H9 (cell line): ENCODE results near the gene TCEAL7. TPM values are rescaled to one million over a fixed set of nuclear protein-coding genes. Genes with fewer than 3 reads are reported as not detected.
A peak's percentile ranks its signal among the peaks of the same experiment; 100 is the strongest.

ENCODE experiments used
- DNase-seq: peaks from one replicate; pipeline ENCODE4 v3.0.0-alpha.2; 2017
- H2AFZ ChIP-seq: one replicate; pipeline ENCODE4 v1.6.1; 2013; ENCODE audit warnings: mild to moderate bottlenecking, low read length, control low read depth, moderate library complexity
- H2AK5ac ChIP-seq: 2 replicates; pipeline ENCODE4 v1.6.1; 2013; ENCODE audit warnings: low read length, control low read depth, mixed read lengths; ENCODE audit not compliant: insufficient read length
- H2BK120ac ChIP-seq: one replicate; pipeline ENCODE4 v1.6.1; 2013; ENCODE audit warnings: low read depth, mild to moderate bottlenecking, low read length, control low read depth, inconsistent platforms; ENCODE audit not compliant: poor library complexity, severe bottlenecking
- H2BK12ac ChIP-seq: 2 replicates; pipeline ENCODE4 v1.6.1; 2013; ENCODE audit warnings: low read length, control low read depth, mixed read lengths, low read depth; ENCODE audit not compliant: insufficient read length
- H2BK15ac ChIP-seq: 2 replicates; pipeline ENCODE4 v1.6.1; 2013; ENCODE audit warnings: low read depth, low read length, control low read depth
- H2BK20ac ChIP-seq: one replicate; pipeline ENCODE4 v1.6.1; 2013; ENCODE audit warnings: low read depth, mild to moderate bottlenecking, low read length, control low read depth, inconsistent platforms; ENCODE audit not compliant: poor library complexity, severe bottlenecking
- H2BK5ac ChIP-seq: 2 replicates; pipeline ENCODE4 v1.6.1; 2013; ENCODE audit warnings: low read length, control low read depth, mixed read lengths; ENCODE audit not compliant: insufficient read length
- H3K14ac ChIP-seq: 2 replicates; pipeline ENCODE4 v1.6.1; 2013; ENCODE audit warnings: low read length, control low read depth; ENCODE audit not compliant: insufficient read depth
- H3K18ac ChIP-seq: 2 replicates; pipeline ENCODE4 v1.6.1; 2013; ENCODE audit warnings: low read depth, mild to moderate bottlenecking, mixed read lengths, low read length, control low read depth; ENCODE audit not compliant: insufficient read length
- H3K23ac ChIP-seq: 2 replicates; pipeline ENCODE4 v1.6.1; 2013; ENCODE audit warnings: low read length, control low read depth, mixed read lengths, low read depth; ENCODE audit not compliant: insufficient read length
- H3K23me2 ChIP-seq: 2 replicates; pipeline ENCODE4 v1.6.1; 2013; ENCODE audit warnings: low read depth, mild to moderate bottlenecking, mixed read lengths, low read length, control low read depth; ENCODE audit not compliant: insufficient read length, poor library complexity, severe bottlenecking
- H3K27ac ChIP-seq: 2 replicates; pipeline ENCODE4 v1.5.1; 2013; ENCODE audit warnings: low read length, control low read depth, mixed read lengths, low read depth; ENCODE audit not compliant: insufficient read length
- H3K27me3 ChIP-seq: 2 replicates; pipeline ENCODE4 v1.6.1; 2013; ENCODE audit warnings: low read length, control low read depth, inconsistent platforms; ENCODE audit not compliant: insufficient read depth
- H3K4ac ChIP-seq: 2 replicates; pipeline ENCODE4 v1.6.1; 2013; ENCODE audit warnings: low read depth, mild to moderate bottlenecking, control low read depth, inconsistent platforms, low read length, moderate library complexity
- H3K4me1 ChIP-seq: 2 replicates; pipeline ENCODE4 v1.6.1; 2013; ENCODE audit warnings: low read length, control low read depth, inconsistent platforms; ENCODE audit not compliant: insufficient read depth
- H3K4me2 ChIP-seq: 2 replicates; pipeline ENCODE4 v1.6.1; 2013; ENCODE audit warnings: low read length, control low read depth, mixed read lengths; ENCODE audit not compliant: insufficient read length, insufficient read depth
- H3K56ac ChIP-seq: 2 replicates; pipeline ENCODE4 v1.6.1; 2013; ENCODE audit warnings: low read depth, mild to moderate bottlenecking, mixed read lengths, low read length, control low read depth; ENCODE audit not compliant: insufficient read length
- H3K79me1 ChIP-seq: 2 replicates; pipeline ENCODE4 v1.6.1; 2013; ENCODE audit warnings: low read depth, mild to moderate bottlenecking, moderate library complexity, low read length, control low read depth, inconsistent platforms; ENCODE audit not compliant: insufficient read depth, poor library complexity, severe bottlenecking
- H3K79me2 ChIP-seq: 2 replicates; pipeline ENCODE4 v1.6.1; 2013; ENCODE audit warnings: low read length, control low read depth, inconsistent platforms; ENCODE audit not compliant: insufficient read depth
- H3K9ac ChIP-seq: 2 replicates; pipeline ENCODE4 v1.6.1; 2013; ENCODE audit warnings: low read length, control low read depth, mixed read lengths; ENCODE audit not compliant: insufficient read length; ENCODE audit errors: extremely low read depth
- H3K9me3 ChIP-seq: one replicate; pipeline ENCODE4 v1.6.1; 2013; ENCODE audit warnings: low read depth, low read length, inconsistent platforms; ENCODE audit not compliant: control insufficient read depth
- H3T11ph ChIP-seq: one replicate; pipeline ENCODE4 v1.6.1; 2013; ENCODE audit warnings: mild to moderate bottlenecking, low read length, control low read depth, inconsistent platforms
- H4K20me1 ChIP-seq: one replicate; pipeline ENCODE4 v1.6.1; 2013; ENCODE audit not compliant: control insufficient read depth, insufficient read length, insufficient read depth
- H4K5ac ChIP-seq: 2 replicates; pipeline ENCODE4 v1.6.1; 2013; ENCODE audit warnings: low read depth, mild to moderate bottlenecking, mixed read lengths, low read length, control low read depth; ENCODE audit not compliant: insufficient read length
- H4K8ac ChIP-seq: replicated peaks from 2 replicates; pipeline ENCODE4 v1.6.1; 2013; ENCODE audit warnings: low read length, control low read depth, mixed read lengths, low read depth; ENCODE audit not compliant: insufficient read length
- H4K91ac ChIP-seq: 2 replicates; pipeline ENCODE4 v1.6.1; 2013; ENCODE audit warnings: low read depth, mild to moderate bottlenecking, moderate library complexity, mixed read lengths, low read length, control low read depth; ENCODE audit not compliant: insufficient read length
- H3K27ac Mint-ChIP-seq, 3 experiments: 2 replicates in 2 of 3; 3 replicates in 1 of 3; pipeline ENCODE4 v1.8.0; 2020 to 2021; ENCODE audit warnings: mixed read lengths in 3 of 3, mild to moderate bottlenecking in 1 of 3, moderate library complexity in 1 of 3
- H3K27me3 Mint-ChIP-seq: 2 replicates; pipeline ENCODE4 v1.8.0; 2021; ENCODE audit warnings: low read depth, mild to moderate bottlenecking, moderate library complexity, mixed read lengths
- H3K36me3 Mint-ChIP-seq, 3 experiments: 2 replicates in 2 of 3; 3 replicates in 1 of 3; pipeline ENCODE4 v1.8.0; 2020 to 2021; ENCODE audit warnings: low read depth in 3 of 3, mixed read lengths in 3 of 3; ENCODE audit not compliant: insufficient read depth in 1 of 3
- H3K4me1 Mint-ChIP-seq, 2 experiments: 2 replicates each; pipeline ENCODE4 v1.8.0; 2020; ENCODE audit warnings: mixed read lengths in 2 of 2
- H3K4me3 Mint-ChIP-seq, 2 experiments: 2 replicates in 1 of 2; 3 replicates in 1 of 2; pipeline ENCODE4 v1.8.0; 2020 to 2021; ENCODE audit warnings: mild to moderate bottlenecking in 2 of 2, mixed read lengths in 2 of 2, moderate library complexity in 1 of 2
- H3K9me3 Mint-ChIP-seq, 2 experiments: 2 replicates in 1 of 2; 3 replicates in 1 of 2; pipeline ENCODE4 v1.8.0; 2020; ENCODE audit warnings: mild to moderate bottlenecking in 2 of 2, mixed read lengths in 2 of 2, moderate library complexity in 1 of 2
- CTCF ChIP-seq: fragments of 200-600 bp; sonication (generic); conservative IDR thresholded peaks from 3 replicates; pipeline ENCODE4 v1.8.0; 2021; ENCODE audit warnings: antibody characterized with exemption, mild to moderate bottlenecking
- WGBS: extraction: QIAGEN DNeasy Blood & Tissue Kit; methylation state at CpG from one replicate; pipeline ENCODE4 v1.1.7; 2013; ENCODE audit warnings: missing lambda C conversion rate, low lambda C conversion rate, mixed read lengths; ENCODE audit not compliant: insufficient read length; ENCODE audit errors: extremely low coverage; 5-methylcytosine and 5-hydroxymethylcytosine counted together
- long read RNA-seq: library from polyadenylated mRNA; unstranded; transcript quantifications from one replicate; pipeline ENCODE4 v2.0.0, GENCODE V29; 2020
- total RNA-seq: library from RNA; stranded (reverse); gene quantifications from 2 replicates; pipeline ENCODE4 v1.2.1, GENCODE V29; 2021

TCEAL7 gene
- total RNA-seq = 2.7 and 3.1 TPM in 2 replicates
- long read RNA-seq, partial matches to known transcripts = 1 of 11 reads
- long read RNA-seq, other reads (novel, unspliced or antisense) = 5 of 11 reads

- no peak within 1 kb of the TSS for H2BK12ac ChIP-seq
- no peaks in the 10 kb centered on the region for H3K27me3 Mint-ChIP-seq
- H3K9me3 ChIP-seq = no peaks in the 10 kb centered on the region
- no peaks in the 10 kb centered on the region for H3K27me3 ChIP-seq
- no peaks in the 10 kb centered on the region; the same call in 1 of the 2 replicates for H3K4me1 ChIP-seq
- H3K36me3 Mint-ChIP-seq = no peaks in the 10 kb centered on the region; a peak in 1 of 7 replicates
- no peak within 1 kb of the TSS for H4K8ac ChIP-seq
- no CpG with 5 or more reads among the region's 11 CpGs for WGBS
- H2BK15ac ChIP-seq = no peak within 1 kb of the TSS
- peak within 1 kb of the TSS in 2 of 3 experiments; percentile 53 to 83; a peak in 5 of 7 replicates for H3K27ac Mint-ChIP-seq
- no peak within 1 kb of the TSS for H2BK20ac ChIP-seq
- H3K23ac ChIP-seq = no peak within 1 kb of the TSS
- H3K4ac ChIP-seq = no peak within 1 kb of the TSS
- H3K4me1 Mint-ChIP-seq = peaks cover 26 to 28% of the 10 kb centered on the region in 2 experiments
- no peak within 1 kb of the TSS for H4K91ac ChIP-seq
- no peak within 1 kb of the TSS for H2AK5ac ChIP-seq
- no peak within 1 kb of the TSS for H2BK120ac ChIP-seq
- no peak within 1 kb of the TSS for H2BK5ac ChIP-seq
- H3K56ac ChIP-seq = no peak within 1 kb of the TSS
- no peaks in the 10 kb centered on the region for H3K23me2 ChIP-seq
- no peak for TF ChIP-seq CTCF
- peak within 1 kb of the TSS; percentile 51 to 74 for H3K4me3 Mint-ChIP-seq
- H3K4me2 ChIP-seq = peak within 1 kb of the TSS; percentile 37
- H3K18ac ChIP-seq = no peak within 1 kb of the TSS
- H3K79me1 ChIP-seq = no peaks in the 10 kb centered on the region
- DNase-seq = peak; percentile 59
- peak within 1 kb of the TSS; percentile 78 for H2AFZ ChIP-seq
- peak within 1 kb of the TSS; percentile 41 for H4K5ac ChIP-seq
- peaks cover 3 to 47% of the 10 kb centered on the region in 2 experiments; a peak in 3 of 5 replicates for H3K9me3 Mint-ChIP-seq
- no peaks in the 10 kb centered on the region for H3K79me2 ChIP-seq
- no peaks in the 10 kb centered on the region for H4K20me1 ChIP-seq
- no peak within 1 kb of the TSS for H3K27ac ChIP-seq
- H3K9ac ChIP-seq = peak within 1 kb of the TSS; percentile 23
- no peak within 1 kb of the TSS for H3T11ph ChIP-seq
- H3K14ac ChIP-seq = no peak within 1 kb of the TSS; the same call in 1 of the 2 replicates
Observed at GRCh38 chrX:103329991-103330390, at the start of gene TCEAL7. Gene TCEAL7, plus strand, starts transcription at chrX:103330239. Its CDS starts 1,165 bp downstream, at chrX:103331404.
